ENCODE results near the gene RASGRP3. TPM values are rescaled to one million over a fixed set of nuclear protein-coding genes. Genes with fewer than 3 reads are reported as not detected.

Gene RASGRP3
- total and polyA plus RNA-seq, 9 of the 15 experiments (the other 6 are each of a cell fraction or from before 2014, with no cell fraction given), result 0.18 to 1.7 (median 1.2) TPM

DNA sequence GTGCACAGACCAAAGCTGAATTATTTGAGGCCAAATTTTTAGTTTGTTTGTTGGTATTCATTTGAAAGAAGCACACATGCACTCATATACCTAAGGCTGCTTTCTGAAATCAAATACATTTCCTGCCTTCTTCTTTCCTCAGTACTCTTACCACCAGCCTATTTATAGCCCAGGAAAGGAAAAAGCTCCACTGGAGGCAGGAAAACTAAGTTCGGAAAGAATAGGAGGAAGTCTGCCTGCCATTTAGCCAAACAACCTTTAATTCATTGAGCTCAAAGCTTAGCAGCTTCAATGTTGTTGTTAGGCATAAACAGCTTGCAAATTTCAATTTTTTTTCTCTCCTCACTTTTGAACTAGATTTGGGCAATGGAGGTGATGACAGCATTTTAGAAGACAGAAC, 40.4 kb upstream of the RASGRP3 start:
- Histone ChIP-seq H3K9me3 (replicated peaks; ENCODE audit: control insufficient read depth, insufficient read depth, low read depth, low read length) (no peaks in the 10 kb centered on the region), H3K36me3 (ENCODE audit: control insufficient read depth, insufficient read depth, low read length) (no peaks in the 10 kb centered on the region), H2AFZ (ENCODE audit: low read depth, low read length) (peak overlapping the region; percentile 56; the same call in 1 of the 2 replicates), H3K27me3 (ENCODE audit: control insufficient read depth in 2 of 2, insufficient read depth in 2 of 2, low read length in 2 of 2) (no peaks in the 10 kb centered on the region), H3K27ac (ENCODE audit: extremely low read depth, low read depth, low read length) (no peak overlapping the region), H3K9me1 (ENCODE audit: control insufficient read depth, insufficient read depth, low read length) (no peaks in the 10 kb centered on the region), H3K4me3 (no peak overlapping the region), H3K79me2 (ENCODE audit: control insufficient read depth, insufficient read depth, low read length) (no peaks in the 10 kb centered on the region), H4K20me1 (replicated peaks; ENCODE audit: control insufficient read depth, insufficient read depth, low read length) (no peaks in the 10 kb centered on the region), H3K4me1 (replicated peaks in 1 of 2; ENCODE audit: control insufficient read depth in 2 of 2, insufficient read depth in 2 of 2, low read length in 2 of 2) (peaks cover 0 to 7% of the 10 kb centered on the region in 2 experiments; a peak in 2 of 5 replicates), H3K4me2 (ENCODE audit: insufficient read depth, low read length) (no peak overlapping the region), H3K9ac (ENCODE audit: insufficient read depth in 1 of 2, low read depth in 2 of 2, low read length in 2 of 2) (no peak overlapping the region)
- ATAC-seq (no peak), DNase-seq (ENCODE audit: extremely low read depth in 1 of 4, low spot score in 3 of 4) (no peak), FAIRE-seq (no peak)
- no peak for TF ChIP-seq TCF7 (IDR thresholded peaks at IDR 0.05; ENCODE audit: borderline replicate concordance)
- TF ChIP-seq ATF4 (CRISPR knock-in tag; IDR thresholded peaks at IDR 0.05), result no peak
- no peak for TF ChIP-seq PRMT5 (CRISPR knock-in tag; IDR thresholded peaks at IDR 0.05)
- TF ChIP-seq EWSR1 (IDR thresholded peaks at IDR 0.05; ENCODE audit: borderline replicate concordance, low read depth, partially characterized antibody), result no peak
- TF ChIP-seq TGIF2 (CRISPR knock-in tag; IDR thresholded peaks at IDR 0.05), result no peak
- TF ChIP-seq HDAC6 (IDR thresholded peaks at IDR 0.05; ENCODE audit: low read depth, low read length), result no peak
- TF ChIP-seq KAT8 (IDR thresholded peaks at IDR 0.05; ENCODE audit: low read depth), result no peak
- TF ChIP-seq ETS2 (tag; IDR thresholded peaks at IDR 0.05; ENCODE audit: borderline replicate concordance, poor library complexity, severe bottlenecking), result no peak
- no peak for TF ChIP-seq POLR2AphosphoS2 (IDR thresholded peaks at IDR 0.05; ENCODE audit: low read length)
- no peak for TF ChIP-seq RFX5 (IDR thresholded peaks at IDR 0.05; ENCODE audit: low read depth, low read length)
- no peak for TF ChIP-seq NR1H2 (CRISPR knock-in tag; IDR thresholded peaks at IDR 0.05)
- TF ChIP-seq, protein P1, sequence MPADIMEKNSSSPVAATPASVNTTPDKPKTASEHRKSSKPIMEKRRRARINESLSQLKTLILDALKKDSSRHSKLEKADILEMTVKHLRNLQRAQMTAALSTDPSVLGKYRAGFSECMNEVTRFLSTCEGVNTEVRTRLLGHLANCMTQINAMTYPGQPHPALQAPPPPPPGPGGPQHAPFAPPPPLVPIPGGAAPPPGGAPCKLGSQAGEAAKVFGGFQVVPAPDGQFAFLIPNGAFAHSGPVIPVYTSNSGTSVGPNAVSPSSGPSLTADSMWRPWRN (IDR thresholded peaks at IDR 0.05; ENCODE audit: low read depth), result no peak
- no peak for TF ChIP-seq ZFPM2 (CRISPR knock-in tag; IDR thresholded peaks at IDR 0.05)
- TF ChIP-seq ATF1 (CRISPR knock-in tag; IDR thresholded peaks at IDR 0.05), result no peak
- no peak for TF ChIP-seq ATF1 (tag; IDR thresholded peaks at IDR 0.05)
- no peak for TF ChIP-seq ZNF212 (CRISPR knock-in tag; IDR thresholded peaks at IDR 0.05)
- TF ChIP-seq BCL6 (CRISPR knock-in tag; IDR thresholded peaks at IDR 0.05), result no peak
- TF ChIP-seq ZNF655 (CRISPR knock-in tag; IDR thresholded peaks at IDR 0.05), result no peak
- no peak for TF ChIP-seq ZNF592 (IDR thresholded peaks at IDR 0.05)
- 14% methylated on average over 1 of the region's 1 CpG for WGBS (ENCODE audit: insufficient coverage, low coverage, missing lambda C conversion rate)
- CTCF ChIA-PET (ENCODE audit: low intra/inter-chr PET ratio), result no interaction called here
- in situ Hi-C loops (cut with MboI) (no loop called here), intact Hi-C loops (cut with micrococcal nuclease) (no loop called here)
- POLR2A ChIA-PET, result no interaction called here
- no TSS peak for BruUV-seq (replicated peaks)

Data from K562 (cell line).